ENCODE data around the gene C1QTNF12.

Gene C1QTNF12

GRCh38 chr1:1246577-1247340 lies at the start of gene C1QTNF12:
Gene C1QTNF12, minus strand, starts transcription at chr1:1246722. Its CDS starts 32 bp downstream, at chr1:1246690.
- POLR2A ChIA-PET: no interaction called here
- DNase-seq (ENCODE audit: extremely low spot score): no peak

GRCh38 chr1:1295154-1295923 lies 48.8 kb upstream of the C1QTNF12 start:
- TF ChIP-seq FOXA1 (IDR thresholded peaks at IDR 0.05) (no peak), BHLHE40 (IDR thresholded peaks at IDR 0.05; ENCODE audit: borderline replicate concordance) (no peak), FOXM1 (IDR thresholded peaks at IDR 0.05; ENCODE audit: borderline replicate concordance) (no peak), NFRKB (IDR thresholded peaks at IDR 0.05) (no peak), HDGF (IDR thresholded peaks at IDR 0.05; ENCODE audit: borderline replicate concordance) (no peak), FOXK2 (IDR thresholded peaks at IDR 0.05) (no peak), SP1 (IDR thresholded peaks at IDR 0.05) (no peak), CTBP1 (IDR thresholded peaks at IDR 0.05; ENCODE audit: borderline replicate concordance) (no peak), ARNT (IDR thresholded peaks at IDR 0.05) (no peak), L3MBTL2 (conservative IDR thresholded peaks at IDR 0.05) (no peak), SUZ12 (IDR thresholded peaks at IDR 0.05) (no peak), ELF4 (IDR thresholded peaks at IDR 0.05) (no peak), TARDBP (IDR thresholded peaks at IDR 0.05) (no peak), LEF1 (IDR thresholded peaks at IDR 0.05; ENCODE audit: borderline replicate concordance) (no peak), PKNOX1 (IDR thresholded peaks at IDR 0.05) (no peak), ZNF384 (IDR thresholded peaks at IDR 0.05) (no peak)
- CTCF ChIA-PET: no interaction called here
- DNase-seq (ENCODE audit: extremely low spot score): no peak
- POLR2A ChIA-PET: interaction anchor here (1.0 kb wide), 1 partner anchor 22 kb away, joined by 3 read pairs; the partner anchor contains the start of gene UBE2J2

More at GRCh38 chr1:1246577-1247340, at the start of gene C1QTNF12:
- CTCF ChIA-PET: no interaction called here
- TF ChIP-seq FOXM1 (IDR thresholded peaks at IDR 0.05; ENCODE audit: borderline replicate concordance) (no peak), LEF1 (IDR thresholded peaks at IDR 0.05; ENCODE audit: borderline replicate concordance) (no peak), SUZ12 (IDR thresholded peaks at IDR 0.05) (no peak), CTBP1 (IDR thresholded peaks at IDR 0.05; ENCODE audit: borderline replicate concordance) (no peak), L3MBTL2 (conservative IDR thresholded peaks at IDR 0.05) (no peak), FOXA1 (IDR thresholded peaks at IDR 0.05) (no peak), ARNT (IDR thresholded peaks at IDR 0.05) (no peak), HDGF (IDR thresholded peaks at IDR 0.05; ENCODE audit: borderline replicate concordance) (no peak), FOXK2 (IDR thresholded peaks at IDR 0.05) (no peak), ELF4 (IDR thresholded peaks at IDR 0.05) (no peak), NFRKB (IDR thresholded peaks at IDR 0.05) (no peak), ZNF384 (IDR thresholded peaks at IDR 0.05) (no peak), PKNOX1 (IDR thresholded peaks at IDR 0.05) (no peak), SP1 (IDR thresholded peaks at IDR 0.05) (no peak)

GRCh38 chr1:1294250-1294890 lies 47.8 kb upstream of the C1QTNF12 start:
- CTCF ChIA-PET: no interaction called here
- no peak for DNase-seq (ENCODE audit: extremely low spot score)
- TF ChIP-seq FOXA1 (IDR thresholded peaks at IDR 0.05): no peak
- no peak for TF ChIP-seq L3MBTL2 (conservative IDR thresholded peaks at IDR 0.05)
- no peak for TF ChIP-seq SP1 (IDR thresholded peaks at IDR 0.05)
- TF ChIP-seq ELF4 (IDR thresholded peaks at IDR 0.05): no peak
- POLR2A ChIA-PET: interaction anchor here (1.0 kb wide), 1 partner anchor 21 kb away, joined by 3 read pairs; the partner anchor contains the start of gene UBE2J2

- no peak for TF ChIP-seq BHLHE40 (IDR thresholded peaks at IDR 0.05; ENCODE audit: borderline replicate concordance)
- no peak for TF ChIP-seq FOXM1 (IDR thresholded peaks at IDR 0.05; ENCODE audit: borderline replicate concordance)
- TF ChIP-seq HDGF (IDR thresholded peaks at IDR 0.05; ENCODE audit: borderline replicate concordance): no peak
- no peak for TF ChIP-seq L3MBTL2 (conservative IDR thresholded peaks at IDR 0.05)
- TF ChIP-seq NFRKB (IDR thresholded peaks at IDR 0.05): no peak
- no peak for TF ChIP-seq FOXK2 (IDR thresholded peaks at IDR 0.05)
- CTCF ChIA-PET: no interaction called here
- POLR2A ChIA-PET: no interaction called here
- DNase-seq (ENCODE audit: extremely low spot score): no peak
Measured at GRCh38 chr1:1293263-1294249, 47.0 kb upstream of the C1QTNF12 start.

- CTCF ChIA-PET: interaction anchor here (0.6 to 2.4 kb wide), 2 partner anchors 10 to 171 kb away, joined by 3 to 9 read pairs; no protein-coding TSS in a partner anchor
- DNase-seq (ENCODE audit: extremely low spot score): no peak
- no peak for TF ChIP-seq L3MBTL2 (conservative IDR thresholded peaks at IDR 0.05)
- no peak for TF ChIP-seq HDGF (IDR thresholded peaks at IDR 0.05; ENCODE audit: borderline replicate concordance)
- no peak for TF ChIP-seq NFRKB (IDR thresholded peaks at IDR 0.05)
- no peak for TF ChIP-seq TARDBP (IDR thresholded peaks at IDR 0.05)
- no peak for TF ChIP-seq ELF4 (IDR thresholded peaks at IDR 0.05)
- TF ChIP-seq FOXM1 (IDR thresholded peaks at IDR 0.05; ENCODE audit: borderline replicate concordance): no peak
- TF ChIP-seq FOXK2 (IDR thresholded peaks at IDR 0.05): no peak
- TF ChIP-seq BHLHE40 (IDR thresholded peaks at IDR 0.05; ENCODE audit: borderline replicate concordance): no peak
- TF ChIP-seq PKNOX1 (IDR thresholded peaks at IDR 0.05): no peak
- no peak for TF ChIP-seq ARNT (IDR thresholded peaks at IDR 0.05)
- no peak for TF ChIP-seq CTBP1 (IDR thresholded peaks at IDR 0.05; ENCODE audit: borderline replicate concordance)
- no peak for TF ChIP-seq LEF1 (IDR thresholded peaks at IDR 0.05; ENCODE audit: borderline replicate concordance)
- no peak for TF ChIP-seq ZNF384 (IDR thresholded peaks at IDR 0.05)
- TF ChIP-seq SUZ12 (IDR thresholded peaks at IDR 0.05): no peak
- TF ChIP-seq SP1 (IDR thresholded peaks at IDR 0.05): no peak
- no peak for TF ChIP-seq FOXA1 (IDR thresholded peaks at IDR 0.05)
- POLR2A ChIA-PET: interaction anchor here (1.2 kb wide), 1 partner anchor 20 kb away, joined by 3 read pairs; the partner anchor contains the start of gene UBE2J2
Measured at GRCh38 chr1:1292851-1293250, 46.3 kb upstream of the C1QTNF12 start.

Data from HEK293T (cell line).